B cell (primary cell): ENCODE measurements around the gene WDR43.

ENCODE experiments used
- CTCF ChIP-seq: fragments of 200-600 bp; IDR thresholded peaks from one replicate; pipeline ENCODE4 v1.8.0; 2022; ENCODE audit warnings: antibody characterized with exemption, mild to moderate bottlenecking
- EZH2 ChIP-seq: IDR thresholded peaks from 2 replicates; pipeline ENCODE4 v1.6.1; 2012; ENCODE audit warnings: borderline replicate concordance, low read depth, mild to moderate bottlenecking, moderate library complexity, low read length; ENCODE audit not compliant: insufficient read depth, poor library complexity, severe bottlenecking

GRCh38 chr2:28929581-28929980 is 35.1 kb downstream of the WDR43 start:
- TF ChIP-seq CTCF (no peak), EZH2 (no peak)
